Calu3 (cell line): ENCODE measurements around the gene CTSC. TPM values are rescaled to one million over a fixed set of nuclear protein-coding genes. Genes with fewer than 3 reads are reported as not detected.

Source experiments
- BruUV-seq: library from RNA; stranded (reverse); fragments of 400-500 nt; replicated peaks from 2 replicates; lab custom pipeline; 2021; lab: Mats Ljungman, UMichigan
- CTCF ChIA-PET: fragments of 300-600 bp; sonication (Branson Sonifier 250); formaldehyde crosslinking; loops from one replicate; lab custom pipeline; 2022; ENCODE audit warnings: antibody characterized with exemption; lab: Charles Lee
- DNase-seq: peaks from one replicate; pipeline ENCODE4 v3.0.0; 2022
- H3K27ac Mint-ChIP-seq: one replicate; pipeline ENCODE4 v1.8.0; 2022; ENCODE audit warnings: mixed read lengths; ENCODE audit not compliant: unreplicated experiment
- H3K27me3 Mint-ChIP-seq: one replicate; pipeline ENCODE4 v1.8.0; 2022; ENCODE audit warnings: mixed read lengths; ENCODE audit not compliant: unreplicated experiment
- H3K36me3 Mint-ChIP-seq: one replicate; pipeline ENCODE4 v1.8.0; 2022; ENCODE audit warnings: mild to moderate bottlenecking, moderate library complexity, mixed read lengths; ENCODE audit not compliant: insufficient read depth, unreplicated experiment
- H3K4me1 Mint-ChIP-seq: one replicate; pipeline ENCODE4 v1.8.0; 2022; ENCODE audit warnings: mild to moderate bottlenecking, low read depth, mixed read lengths; ENCODE audit not compliant: unreplicated experiment
- H3K4me3 Mint-ChIP-seq: one replicate; pipeline ENCODE4 v1.8.0; 2022; ENCODE audit warnings: mild to moderate bottlenecking, low read depth, moderate library complexity, mixed read lengths; ENCODE audit not compliant: unreplicated experiment
- H3K9me3 Mint-ChIP-seq: one replicate; pipeline ENCODE4 v1.8.0; 2022; ENCODE audit warnings: low read depth, mixed read lengths; ENCODE audit not compliant: unreplicated experiment
- intact Hi-C: fragments of 100-400 bp; cut with micrococcal nuclease; formaldehyde crosslinking; loops from one replicate; pipeline ENCODE4 v1.10.0; 2022; ENCODE audit not compliant: unreplicated experiment
- total RNA-seq: library from RNA; stranded (reverse); gene quantifications from 2 replicates; pipeline ENCODE4 v1.2.3, GENCODE V29; 2022
- TF ChIP-seq, protein P1 (sequence below): fragments of 200-600 bp; IDR thresholded peaks from one replicate; pipeline ENCODE4 v1.8.0; 2022; ENCODE audit warnings: antibody characterized with exemption; ENCODE audit not compliant: unreplicated experiment

Gene CTSC
- total RNA-seq, 1 experiment from 2014 or later = 413 TPM

DNA sequence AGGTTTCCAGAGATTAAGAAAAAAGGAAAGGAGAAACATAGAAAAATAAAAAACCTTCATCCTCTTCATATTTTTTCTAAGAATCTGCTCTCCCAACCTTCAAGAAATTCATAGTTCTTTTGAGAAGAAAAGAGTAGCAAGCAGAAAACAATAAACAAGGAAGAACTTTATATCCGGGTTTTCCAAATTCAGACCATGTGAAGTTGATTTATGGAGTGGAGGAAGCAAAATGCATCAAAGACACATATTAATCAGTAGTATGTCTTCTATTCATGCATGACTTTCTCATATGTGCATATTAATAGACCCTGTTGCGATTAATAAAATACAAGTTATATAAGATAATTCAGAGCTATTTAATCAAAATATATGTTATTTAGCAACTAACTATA, 20.5 kb upstream of the CTSC start:
- Mint-ChIP-seq H3K4me3 (no peak overlapping the region), H3K36me3 (no peaks in the 10 kb centered on the region), H3K27ac (no peak overlapping the region), H3K27me3 (no peaks in the 10 kb centered on the region), H3K4me1 (peaks cover 28% of the 10 kb centered on the region), H3K9me3 (no peaks in the 10 kb centered on the region)
- DNase-seq = no peak
- CTCF ChIA-PET = no interaction called here
- BruUV-seq = no TSS peak
- intact Hi-C loops = no loop called here
- TF ChIP-seq, protein P1, sequence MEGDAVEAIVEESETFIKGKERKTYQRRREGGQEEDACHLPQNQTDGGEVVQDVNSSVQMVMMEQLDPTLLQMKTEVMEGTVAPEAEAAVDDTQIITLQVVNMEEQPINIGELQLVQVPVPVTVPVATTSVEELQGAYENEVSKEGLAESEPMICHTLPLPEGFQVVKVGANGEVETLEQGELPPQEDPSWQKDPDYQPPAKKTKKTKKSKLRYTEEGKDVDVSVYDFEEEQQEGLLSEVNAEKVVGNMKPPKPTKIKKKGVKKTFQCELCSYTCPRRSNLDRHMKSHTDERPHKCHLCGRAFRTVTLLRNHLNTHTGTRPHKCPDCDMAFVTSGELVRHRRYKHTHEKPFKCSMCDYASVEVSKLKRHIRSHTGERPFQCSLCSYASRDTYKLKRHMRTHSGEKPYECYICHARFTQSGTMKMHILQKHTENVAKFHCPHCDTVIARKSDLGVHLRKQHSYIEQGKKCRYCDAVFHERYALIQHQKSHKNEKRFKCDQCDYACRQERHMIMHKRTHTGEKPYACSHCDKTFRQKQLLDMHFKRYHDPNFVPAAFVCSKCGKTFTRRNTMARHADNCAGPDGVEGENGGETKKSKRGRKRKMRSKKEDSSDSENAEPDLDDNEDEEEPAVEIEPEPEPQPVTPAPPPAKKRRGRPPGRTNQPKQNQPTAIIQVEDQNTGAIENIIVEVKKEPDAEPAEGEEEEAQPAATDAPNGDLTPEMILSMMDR = no peak

DNA sequence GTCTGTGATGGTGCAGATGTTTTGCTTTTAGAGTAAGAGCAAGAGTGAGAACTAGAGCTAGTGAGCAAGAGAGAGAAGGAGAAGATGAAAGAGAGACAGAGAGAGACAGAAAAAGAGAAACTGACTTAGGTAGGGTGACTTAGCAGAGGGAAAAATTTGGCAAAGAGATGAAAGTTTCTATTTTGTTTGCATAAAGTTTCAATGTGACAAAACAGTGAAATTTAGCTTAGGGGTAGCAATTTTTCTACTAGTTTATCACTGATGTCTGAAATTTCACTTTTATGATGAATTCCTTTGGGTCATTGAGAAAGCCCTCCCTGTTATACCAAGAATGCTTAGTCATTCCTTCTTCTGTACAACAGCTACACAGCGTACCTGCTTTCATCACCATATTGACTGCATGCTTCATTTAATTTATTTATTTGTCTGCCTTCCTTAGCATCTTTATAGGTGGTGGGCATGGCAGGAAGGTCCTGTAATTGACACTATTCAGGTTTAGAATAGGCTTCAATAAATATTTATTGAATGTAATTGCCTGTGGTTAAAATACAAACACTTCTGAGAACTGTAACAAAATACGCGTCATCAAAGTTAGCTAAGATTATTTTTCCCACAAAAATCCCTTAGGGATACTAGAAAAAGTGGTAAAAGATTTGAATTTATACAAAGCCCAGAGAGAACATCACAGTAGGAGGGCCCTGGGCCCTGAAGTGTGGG, 19.9 kb upstream of the CTSC start:
- peak overlapping the region; percentile 18 for H3K27ac Mint-ChIP-seq
- no peaks in the 10 kb centered on the region for H3K36me3 Mint-ChIP-seq
- CTCF ChIA-PET = interaction anchor here (0.6 kb wide), 1 partner anchor 1375 kb away, joined by 3 read pairs; no protein-coding TSS in a partner anchor
- intact Hi-C loops = no loop called here
- no peaks in the 10 kb centered on the region for H3K9me3 Mint-ChIP-seq
- no peaks in the 10 kb centered on the region for H3K27me3 Mint-ChIP-seq
- no TSS peak for BruUV-seq
- DNase-seq = no peak
- H3K4me1 Mint-ChIP-seq = peaks cover 28% of the 10 kb centered on the region
- TF ChIP-seq, protein P1 = no peak
- no peak overlapping the region for H3K4me3 Mint-ChIP-seq

DNA sequence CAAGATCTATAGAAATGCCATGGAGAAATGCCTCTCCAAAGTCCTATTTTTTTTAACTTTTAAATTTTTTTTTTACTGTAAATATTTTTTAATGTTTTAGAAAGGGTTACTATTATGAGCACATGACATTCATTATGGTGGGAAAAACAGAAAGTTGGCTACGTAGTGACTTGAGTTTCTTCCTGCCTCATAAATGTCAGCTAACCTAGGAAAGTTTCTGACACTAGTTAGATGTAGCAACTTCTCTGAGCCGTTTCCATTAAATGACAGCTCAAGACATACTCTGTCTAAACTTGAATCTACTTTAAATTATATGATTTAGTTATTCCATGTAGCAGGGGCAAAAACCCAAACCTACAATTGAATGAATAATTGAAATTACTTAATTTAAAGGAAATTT, 18.4 kb upstream of the CTSC start:
- intact Hi-C loops = no loop called here
- no peak for DNase-seq
- no peak overlapping the region for H3K4me3 Mint-ChIP-seq
- H3K4me1 Mint-ChIP-seq = peaks cover 28% of the 10 kb centered on the region
- no peak overlapping the region for H3K27ac Mint-ChIP-seq
- CTCF ChIA-PET = interaction anchor here (1.3 kb wide), 1 partner anchor 17 kb away, joined by 3 read pairs; no protein-coding TSS in a partner anchor
- BruUV-seq = no TSS peak
- H3K27me3 Mint-ChIP-seq = no peaks in the 10 kb centered on the region
- TF ChIP-seq, protein P1 = no peak
- no peaks in the 10 kb centered on the region for H3K9me3 Mint-ChIP-seq
- H3K36me3 Mint-ChIP-seq = no peaks in the 10 kb centered on the region

DNA sequence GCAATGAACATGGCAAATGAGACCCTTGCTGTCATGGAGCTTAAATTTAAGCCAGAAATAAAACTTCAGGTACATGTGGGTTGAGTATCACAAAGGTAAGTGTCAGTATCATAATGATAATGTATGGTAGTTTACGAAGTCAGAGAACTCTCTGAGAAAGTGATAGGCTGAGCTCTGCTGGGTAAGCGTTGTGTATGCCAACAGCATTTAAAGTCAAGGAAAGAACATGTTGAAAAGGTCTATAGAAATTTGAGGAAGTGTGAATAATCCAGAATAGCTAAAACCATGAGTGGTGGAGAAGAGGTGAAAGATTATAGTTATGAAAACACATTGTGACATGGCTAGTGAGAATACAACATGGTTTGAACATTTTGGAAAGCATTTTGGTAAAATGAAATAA, 17.4 kb upstream of the CTSC start:
- DNase-seq = no peak
- CTCF ChIA-PET = interaction anchor here (1.3 kb wide), 1 partner anchor 16 kb away, joined by 3 read pairs; no protein-coding TSS in a partner anchor
- BruUV-seq = no TSS peak
- H3K27ac Mint-ChIP-seq = peak overlapping the region; percentile 5
- H3K9me3 Mint-ChIP-seq = no peaks in the 10 kb centered on the region
- TF ChIP-seq, protein P1 = no peak
- H3K4me1 Mint-ChIP-seq = peaks cover 19% of the 10 kb centered on the region
- no peaks in the 10 kb centered on the region for H3K36me3 Mint-ChIP-seq
- no peak overlapping the region for H3K4me3 Mint-ChIP-seq
- intact Hi-C loops = no loop called here
- no peaks in the 10 kb centered on the region for H3K27me3 Mint-ChIP-seq
